Liver (tissue), 9 donors: ENCODE measurements around the gene MED8. TPM values are rescaled to one million over a fixed set of nuclear protein-coding genes. Genes with fewer than 3 reads are reported as not detected.

ENCODE experiments used
- DNase-seq: peaks from one replicate; pipeline ENCODE4 v3.0.0-alpha.2; 2017; ENCODE audit warnings: low spot score
- H3K27ac ChIP-seq, 2 donors: one replicate each; pipeline ENCODE4 v1.7.0; 2013; ENCODE audit warnings: inconsistent platforms in 2 of 2, low read length in 2 of 2, control low read depth in 1 of 2, low read depth in 1 of 2, mild to moderate bottlenecking in 1 of 2
- H3K27me3 ChIP-seq, 4 donors: one replicate each; pipeline versions ENCODE4 v1.6.1 to v1.7.0; 2013; ENCODE audit warnings: low read length in 3 of 4, inconsistent platforms in 1 of 4, mild to moderate bottlenecking in 1 of 4, moderate library complexity in 1 of 4; ENCODE audit not compliant: control insufficient read depth in 4 of 4, insufficient read depth in 4 of 4
- H3K36me3 ChIP-seq, 4 donors: one replicate each; pipeline versions ENCODE4 v1.6.1 to v1.7.0; 2013; ENCODE audit warnings: low read length in 3 of 4, mild to moderate bottlenecking in 3 of 4, low read depth in 1 of 4, moderate library complexity in 1 of 4; ENCODE audit not compliant: control insufficient read depth in 4 of 4, insufficient read depth in 3 of 4
- H3K4me1 ChIP-seq, 4 donors: one replicate each; pipeline versions ENCODE4 v1.6.1 to v1.7.0; 2013; ENCODE audit warnings: low read length in 3 of 4, mild to moderate bottlenecking in 3 of 4, moderate library complexity in 1 of 4; ENCODE audit not compliant: control insufficient read depth in 4 of 4, insufficient read depth in 4 of 4
- H3K4me3 ChIP-seq, 3 donors: one replicate each; pipeline versions ENCODE4 v1.6.1 to v1.7.0; 2013; ENCODE audit warnings: low read length in 3 of 3, control low read depth in 1 of 3, low read depth in 1 of 3, mild to moderate bottlenecking in 1 of 3
- H3K9ac ChIP-seq, 2 donors: one replicate each; pipeline ENCODE4 v1.7.0; 2013; ENCODE audit warnings: low read length in 2 of 2, mild to moderate bottlenecking in 2 of 2, moderate library complexity in 2 of 2, control low read depth in 1 of 2, low read depth in 1 of 2
- H3K9me3 ChIP-seq, 4 donors: one replicate each; pipeline versions ENCODE4 v1.6.1 to v1.7.0; 2013; ENCODE audit warnings: low read length in 3 of 4; ENCODE audit not compliant: control insufficient read depth in 4 of 4
- CTCF ChIP-seq: fragments of 150-350 bp; IDR thresholded peaks from 2 replicates; pipeline ENCODE4 v1.5.1; 2017; ENCODE audit warnings: improper control_type of control experiment, low read depth, low read length; ENCODE audit not compliant: missing input control
- EGR1 ChIP-seq, 2 donors: IDR thresholded peaks; 2 replicates each; pipeline ENCODE4 v1.6.1; 2016 to 2018; ENCODE audit warnings: antibody characterized with exemption in 2 of 2, low read depth in 2 of 2
- FOXA1 ChIP-seq: IDR thresholded peaks from 2 replicates; pipeline ENCODE4 v1.6.1; 2016; ENCODE audit warnings: antibody characterized with exemption
- GABPA ChIP-seq, 2 donors: IDR thresholded peaks in 1 of 2; conservative IDR thresholded peaks in 1 of 2; 2 replicates each; pipeline ENCODE4 v1.6.1; 2016; ENCODE audit warnings: antibody characterized with exemption in 2 of 2, mild to moderate bottlenecking in 1 of 2, moderate library complexity in 1 of 2
- HNF4G ChIP-seq: IDR thresholded peaks from 2 replicates; pipeline ENCODE4 v1.6.1; 2016; ENCODE audit warnings: antibody characterized with exemption
- JUND ChIP-seq, 2 donors: IDR thresholded peaks; 2 replicates each; pipeline ENCODE4 v1.6.1; 2016; ENCODE audit warnings: antibody characterized with exemption in 2 of 2
- MAX ChIP-seq: IDR thresholded peaks from 2 replicates; pipeline ENCODE4 v1.6.1; 2016; ENCODE audit warnings: antibody characterized with exemption
- RAD21 ChIP-seq, 2 donors: IDR thresholded peaks; 2 replicates each; pipeline ENCODE4 v1.6.1; 2016; ENCODE audit warnings: antibody characterized with exemption in 2 of 2, mild to moderate bottlenecking in 2 of 2
- RXRA ChIP-seq, 2 donors: IDR thresholded peaks; 2 replicates each; pipeline ENCODE4 v1.6.1; 2017 to 2018; ENCODE audit warnings: antibody characterized with exemption in 2 of 2, mild to moderate bottlenecking in 1 of 2
- SP1 ChIP-seq: IDR thresholded peaks from 2 replicates; pipeline ENCODE4 v1.6.1; 2018; ENCODE audit warnings: antibody characterized with exemption, mild to moderate bottlenecking
- ZBTB33 ChIP-seq: IDR thresholded peaks from 2 replicates; pipeline ENCODE4 v1.6.1; 2016; ENCODE audit warnings: antibody characterized with exemption
- WGBS: extraction: QIAGEN DNeasy Blood & Tissue Kit; methylation state at CpG from one replicate; pipeline ENCODE4 v1.1.7; 2013; 5-methylcytosine and 5-hydroxymethylcytosine counted together
- polyA plus RNA-seq, 2 donors: library from polyadenylated mRNA; stranded (reverse) in 1 of 2; unstranded in 1 of 2; fragments of 200-250 nt in 1 of 2; fragments of >200 nt in 1 of 2; fragmentation: Nextera tagmentation in 1 of 2; extraction: Ambion mirVana in 1 of 2; gene quantifications; one replicate each; pipeline versions ENCODE4 v1.2.1 to v1.2.3, GENCODE V29; 2013 to 2015
- total RNA-seq, 2 donors: library from RNA; depleted of rRNA; stranded (reverse); fragments of >200 nt; gene quantifications; one replicate each; pipeline ENCODE4 v1.2.3, GENCODE V29; 2014
- donor health status: healthy.
- donor health status: healthy.
- donor health status: healthy.
- donor health status: healthy.
- donor health status: healthy.

The MED8 gene
- total and polyA plus RNA-seq, 4 donors = 26.2 to 37.6 (median 29.1) TPM

GRCh38 chr1:43383449-43383848, 6.2 kb downstream of the MED8 start:
- Histone ChIP-seq H3K27me3 (no peaks in the 10 kb centered on the region), H3K9ac (no peak overlapping the region), H3K4me1 (peaks cover 2 to 24% (median 17%) of the 10 kb centered on the region in 4 donors), H3K36me3 (peaks cover 9 to 56% (median 43%) of the 10 kb centered on the region in 4 donors), H3K27ac (no peak overlapping the region), H3K9me3 (no peaks in the 10 kb centered on the region), H3K4me3 (no peak overlapping the region)
- TF ChIP-seq JUND (IDR thresholded peaks at IDR 0.05) (no peak), CTCF (peak; percentile 30), RAD21 (IDR thresholded peaks at IDR 0.05) (peak; percentile 71 to 81)
- no peak for DNase-seq
- WGBS = 97% methylated on average over 2 of the region's 2 CpGs

- Histone ChIP-seq H3K9me3 (no peaks in the 10 kb centered on the region), H3K27ac (no peak overlapping the region), H3K36me3 (peaks cover 9 to 53% (median 40%) of the 10 kb centered on the region in 4 donors), H3K4me1 (peaks cover 0 to 17% (median 10%) of the 10 kb centered on the region in 4 donors), H3K9ac (no peak overlapping the region), H3K4me3 (no peak overlapping the region), H3K27me3 (no peaks in the 10 kb centered on the region)
- TF ChIP-seq RAD21 (IDR thresholded peaks at IDR 0.05) = peak in 1 of 2 donors; percentile 9
- no peak for TF ChIP-seq ZBTB33
- WGBS = 56% methylated on average over 6 of the region's 6 CpGs
- DNase-seq = no peak
Measured at GRCh38 chr1:43382027-43382779, 7.4 kb downstream of the MED8 start.

GRCh38 chr1:43381612-43382011, 8.0 kb downstream of the MED8 start:
- H3K36me3 ChIP-seq = peaks cover 7 to 47% (median 38%) of the 10 kb centered on the region in 4 donors
- WGBS = 78% methylated on average over 3 of the region's 3 CpGs

More at GRCh38 chr1:43381612-43382011, 8.0 kb downstream of the MED8 start:
- no peak overlapping the region for H3K27ac ChIP-seq
- TF ChIP-seq RXRA (IDR thresholded peaks at IDR 0.05) (no peak), FOXA1 (no peak), SP1 (no peak), EGR1 (IDR thresholded peaks at IDR 0.05; ENCODE audit: low read depth in 2 of 2) (no peak), ZBTB33 (no peak), GABPA (IDR thresholded peaks at IDR 0.05 in 1 of 2, conservative IDR thresholded peaks at IDR 0.05 in 1 of 2) (no peak), HNF4G (no peak), MAX (peak; percentile 16), RAD21 (IDR thresholded peaks at IDR 0.05) (no peak)
- no peaks in the 10 kb centered on the region for H3K27me3 ChIP-seq
- H3K9me3 ChIP-seq = no peaks in the 10 kb centered on the region
- no peak for DNase-seq
- no peak overlapping the region for H3K9ac ChIP-seq
- peaks cover 0 to 17% (median 10%) of the 10 kb centered on the region in 4 donors for H3K4me1 ChIP-seq
- no peak overlapping the region for H3K4me3 ChIP-seq
